GM12878 (cell line): ENCODE data around the gene GPC5. TPM values are rescaled to one million over a fixed set of nuclear protein-coding genes. Genes with fewer than 3 reads are reported as not detected.

ENCODE experiments used
- ATAC-seq: fragments of 200-7000 bp; cut with Tn5 transposase; 3 replicates; pipeline ENCODE4 v1.9.1; 2020; ENCODE audit warnings: mild to moderate bottlenecking, moderate library complexity
- BruUV-seq: library from RNA; stranded (reverse); fragments of 400-500 nt; replicated peaks from 2 replicates; lab custom pipeline; 2021; lab: Mats Ljungman, UMichigan
- CTCF ChIA-PET: fragments of 300-600 bp; sonication (Branson Sonifier 250); formaldehyde crosslinking; extraction: SDS; loops from one replicate; lab custom pipeline; 2021; ENCODE audit warnings: inconsistent platforms; lab: Yijun Ruan, JAX
- POLR2A ChIA-PET: fragments of 350-600 bp; formaldehyde crosslinking; extraction: SDS; loops from one replicate; lab custom pipeline; 2021; ENCODE audit warnings: inconsistent platforms; lab: Charles Lee
- RAD21 ChIA-PET: fragments of 300-600 bp; sonication (Branson Sonifier 250); formaldehyde crosslinking; loops from one replicate; lab custom pipeline; 2023; ENCODE audit warnings: antibody characterized with exemption; ENCODE audit not compliant: unreplicated experiment; lab: Charles Lee
- SMC1A ChIA-PET: fragments of 300-600 bp; sonication (Branson Sonifier 250); formaldehyde crosslinking; loops from one replicate; lab custom pipeline; 2023; ENCODE audit not compliant: unreplicated experiment, uncharacterized antibody; lab: Charles Lee
- DNase-seq: peaks from one replicate; pipeline ENCODE4 v3.0.0-alpha.2; 2011; ENCODE audit warnings: low read depth, low spot score
- FAIRE-seq: peaks from 3 replicates; lab custom pipeline; 2011; peaks lifted over from hg19 to GRCh38; lab: Jason Lieb, UNC
- H2AFZ ChIP-seq: 2 replicates; pipeline ENCODE4 v1.6.0; 2011; ENCODE audit warnings: low read depth, low read length, control low read depth; ENCODE audit not compliant: control insufficient read depth
- H3K27ac ChIP-seq: 2 replicates; pipeline ENCODE4 v1.5.1; 2011; ENCODE audit warnings: control low read depth; ENCODE audit not compliant: control insufficient read depth, insufficient read depth
- H3K27me3 ChIP-seq, 2 experiments: replicated peaks in 1 of 2; 2 replicates each; pipeline versions ENCODE4 v1.6.0 to v1.6.1; 2011; ENCODE audit warnings: low read length in 1 of 2; ENCODE audit not compliant: control insufficient read depth in 2 of 2, insufficient read depth in 2 of 2
- H3K36me3 ChIP-seq, 2 experiments: 2 replicates each; pipeline ENCODE4 v1.5.1; 2011; ENCODE audit warnings: low read length in 1 of 2; ENCODE audit not compliant: control insufficient read depth in 2 of 2, insufficient read depth in 2 of 2
- H3K4me1 ChIP-seq: 2 replicates; pipeline ENCODE4 v1.6.1; 2011; ENCODE audit warnings: mild to moderate bottlenecking, low read length, moderate library complexity, mixed read lengths; ENCODE audit not compliant: control insufficient read depth, insufficient read depth
- H3K4me2 ChIP-seq: 2 replicates; pipeline ENCODE4 v1.6.0; 2011; ENCODE audit warnings: control low read depth; ENCODE audit not compliant: control insufficient read depth, insufficient read depth
- H3K4me3 ChIP-seq: fragments of 200-600 bp; sonication (generic); 2 replicates; pipeline ENCODE4 v1.5.1; 2016
- H3K79me2 ChIP-seq: 2 replicates; pipeline ENCODE4 v1.6.0; 2011; ENCODE audit warnings: low read length; ENCODE audit not compliant: control insufficient read depth, insufficient read depth
- H3K9ac ChIP-seq: 2 replicates; pipeline ENCODE4 v1.8.0; 2011; ENCODE audit warnings: low read length, control low read depth, mixed read lengths; ENCODE audit not compliant: control insufficient read depth, insufficient read depth
- H3K9me3 ChIP-seq: replicated peaks from 3 replicates; pipeline ENCODE4 v1.5.1; 2011; ENCODE audit warnings: mild to moderate bottlenecking, low read length; ENCODE audit not compliant: control insufficient read depth, insufficient read depth
- H4K20me1 ChIP-seq: 2 replicates; pipeline ENCODE4 v1.6.0; 2011; ENCODE audit not compliant: control insufficient read depth, insufficient read depth
- BCL11A ChIP-seq: IDR thresholded peaks from 2 replicates; pipeline ENCODE4 v1.6.1; 2011; ENCODE audit warnings: low read depth, low read length
- CBFB ChIP-seq: IDR thresholded peaks from 2 replicates; pipeline ENCODE4 v1.6.1; 2016; ENCODE audit warnings: antibody characterized with exemption, low read depth
- CHD4 ChIP-seq: fragments of 200-600 bp; sonication (generic); IDR thresholded peaks from 2 replicates; pipeline ENCODE4 v1.6.1; 2016; ENCODE audit warnings: mild to moderate bottlenecking
- CREB1 ChIP-seq: IDR thresholded peaks from 2 replicates; pipeline ENCODE4 v1.6.1; 2012; ENCODE audit warnings: low read depth, mild to moderate bottlenecking, inconsistent platforms
- FOXK2 ChIP-seq: fragments of 450-650 bp; IDR thresholded peaks from 2 replicates; pipeline ENCODE4 v1.6.1; 2017; ENCODE audit warnings: mild to moderate bottlenecking, moderate library complexity
- IRF4 ChIP-seq: IDR thresholded peaks from 2 replicates; pipeline ENCODE4 v1.6.1; 2011; ENCODE audit warnings: low read depth, low read length
- NFYB ChIP-seq: IDR thresholded peaks from 2 replicates; pipeline ENCODE4 v1.6.1; 2011; ENCODE audit warnings: low read depth, mild to moderate bottlenecking, low read length, improper control_type of control experiment, moderate library complexity; ENCODE audit not compliant: insufficient read depth
- NRF1 ChIP-seq: conservative IDR thresholded peaks from 2 replicates; pipeline ENCODE4 v1.6.1; 2011; ENCODE audit warnings: mild to moderate bottlenecking, low read depth, low read length, improper control_type of control experiment
- RAD21 ChIP-seq: IDR thresholded peaks from 2 replicates; pipeline ENCODE4 v1.6.1; 2011; ENCODE audit warnings: mild to moderate bottlenecking, low read depth, low read length, moderate library complexity; ENCODE audit not compliant: insufficient read depth
- RAD51 ChIP-seq: fragments of 450-650 bp; IDR thresholded peaks from 2 replicates; pipeline ENCODE4 v1.6.1; 2016; ENCODE audit warnings: moderate library complexity, mild to moderate bottlenecking, inconsistent platforms
- RELA ChIP-seq: fragments of 450-650 bp; IDR thresholded peaks from 2 replicates; pipeline ENCODE4 v1.8.0; 2014; ENCODE audit warnings: borderline replicate concordance; ENCODE audit not compliant: partially characterized antibody
- RFX5 ChIP-seq: IDR thresholded peaks from 2 replicates; pipeline ENCODE4 v1.6.1; 2011; ENCODE audit warnings: low read depth, low read length, improper control_type of control experiment
- SMC3 ChIP-seq: IDR thresholded peaks from 2 replicates; pipeline ENCODE4 v1.6.1; 2011; ENCODE audit warnings: low read length, improper control_type of control experiment, borderline replicate concordance
- SP1 ChIP-seq: IDR thresholded peaks from one replicate; pipeline ENCODE4 v1.6.1; 2011; ENCODE audit warnings: low read depth, low read length
- SUZ12 ChIP-seq: fragments of 200-600 bp; sonication (generic); IDR thresholded peaks from one replicate; pipeline ENCODE4 v1.6.1; 2018; ENCODE audit warnings: antibody characterized with exemption, mild to moderate bottlenecking; ENCODE audit not compliant: unreplicated experiment
- USF2 ChIP-seq: IDR thresholded peaks from 2 replicates; pipeline ENCODE4 v1.6.1; 2011; ENCODE audit warnings: low read depth, low read length, improper control_type of control experiment, borderline replicate concordance
- YY1 ChIP-seq: IDR thresholded peaks from 2 replicates; pipeline ENCODE4 v1.6.1; 2011; ENCODE audit warnings: low read depth, mild to moderate bottlenecking, low read length
- WGBS: methylation state at CpG from one replicate; pipeline ENCODE4 v1.1.6; 2016; ENCODE audit warnings: low lambda C conversion rate; ENCODE audit not compliant: insufficient replicate concordance, insufficient coverage; ENCODE audit errors: missing lambda C conversion rate; 5-methylcytosine and 5-hydroxymethylcytosine counted together
- in situ Hi-C: fragments of 300-500 bp; cut with MboI; formaldehyde crosslinking; loops from 9 replicates; pipeline ENCODE4 v1.14.3; 2018; ENCODE audit warnings: mixed read lengths
- intact Hi-C: fragments of 100-400 bp; cut with micrococcal nuclease; formaldehyde crosslinking; loops from one replicate; pipeline ENCODE4 v1.14.2; 2022; ENCODE audit not compliant: unreplicated experiment
- polyA plus RNA-seq, 11 experiments: library from polyadenylated mRNA; depleted of rRNA in 4 of 11; unstranded in 6 of 11; stranded (reverse) in 5 of 11; fragments of >200 nt; fragmentation: Nextera tagmentation in 4 of 11; fragmentation: Illumina TruSeq in 1 of 11; extraction: Ambion mirVana in 4 of 11; extraction: Trizol in 1 of 11; gene quantifications; 1 replicate in 1 of 11; 2 replicates in 10 of 11; pipeline versions ENCODE4 v1.2.1 to v1.2.3, GENCODE V29; 2011 to 2016; ENCODE audit warnings: inconsistent platforms in 2 of 11, missing spikeins in 2 of 11, low read depth in 1 of 11
- total RNA-seq, 4 experiments: library from RNA; depleted of rRNA in 3 of 4; stranded (reverse); fragments of >200 nt in 3 of 4; fragmentation: Illumina TruSeq in 1 of 4; extraction: Trizol in 1 of 4; gene quantifications; 2 replicates each; pipeline versions ENCODE4 v1.2.1 to v1.2.3, GENCODE V29; 2013 to 2021
- TF ChIP-seq, protein P1 (sequence below): fragments of 450-650 bp; IDR thresholded peaks from 2 replicates; pipeline ENCODE4 v1.6.1; 2016; ENCODE audit warnings: mild to moderate bottlenecking
- TF ChIP-seq, protein P2 (sequence below): fragments of 150-350 bp; IDR thresholded peaks from 2 replicates; pipeline ENCODE4 v1.6.1; 2016; ENCODE audit warnings: low read depth, low read length

Gene GPC5
- total and polyA plus RNA-seq, 10 of the 15 experiments (the other 5 are each of a cell fraction or from before 2014, with no cell fraction given), result 0.05 to 0.87 (median 0.44) TPM; not detected in 1

- TF ChIP-seq NFYB, result no peak
These were observed 6.8 kb downstream of the GPC5 start (continued) for GRCh38 chr13:91405240-91405639.

- no TSS peak for BruUV-seq
- Histone ChIP-seq H3K4me2 (no peak overlapping the region), H3K27me3 (no peaks in the 10 kb centered on the region), H3K4me3 (no peak overlapping the region), H3K9me3 (no peaks in the 10 kb centered on the region), H3K4me1 (peaks cover 3% of the 10 kb centered on the region; the same call in 1 of the 2 replicates), H3K27ac (no peak overlapping the region), H3K36me3 (no peaks in the 10 kb centered on the region), H3K79me2 (no peaks in the 10 kb centered on the region; the same call in 1 of the 2 replicates), H2AFZ (no peak overlapping the region), H4K20me1 (no peaks in the 10 kb centered on the region), H3K9ac (no peak overlapping the region)
- intact Hi-C loops, result loop anchor here (1.0 to 5.0 kb wide), 4 partner anchors 25 to 272 kb away; no protein-coding TSS in a partner anchor
- ChIA-PET SMC1A (interaction anchor here (0.8 to 6.4 kb wide), 16 partner anchors 15 to 316 kb away, joined by 3 to 73 read pairs (median 4); no protein-coding TSS in a partner anchor), POLR2A (no interaction called here), CTCF (interaction anchor here (0.7 to 5.0 kb wide), 31 partner anchors 11 to 329 kb away, joined by 3 to 111 read pairs (median 4); no protein-coding TSS in a partner anchor), RAD21 (interaction anchor here (0.9 to 4.4 kb wide), 6 partner anchors 18 to 94 kb away, joined by 3 to 33 read pairs (median 7); no protein-coding TSS in a partner anchor)
- 9% methylated on average over 5 of the region's 5 CpGs for WGBS
- DNase-seq (no peak), FAIRE-seq (peak; percentile 78), ATAC-seq (peak; percentile 92)
- in situ Hi-C loops, result no loop called here
- TF ChIP-seq SUZ12 (no peak), NRF1 (no peak), RAD51 (no peak), RFX5 (no peak), RELA (no peak), FOXK2 (no peak), CREB1 (no peak), BCL11A (no peak), SP1 (no peak), USF2 (no peak), CBFB (no peak), RAD21 (peak; percentile 77), SMC3 (peak; percentile 75; the same call in 1 of the 2 replicates), IRF4 (peak; percentile 35; the same call in 1 of the 2 replicates), YY1 (no peak), CHD4 (no peak)
- TF ChIP-seq, protein P1, sequence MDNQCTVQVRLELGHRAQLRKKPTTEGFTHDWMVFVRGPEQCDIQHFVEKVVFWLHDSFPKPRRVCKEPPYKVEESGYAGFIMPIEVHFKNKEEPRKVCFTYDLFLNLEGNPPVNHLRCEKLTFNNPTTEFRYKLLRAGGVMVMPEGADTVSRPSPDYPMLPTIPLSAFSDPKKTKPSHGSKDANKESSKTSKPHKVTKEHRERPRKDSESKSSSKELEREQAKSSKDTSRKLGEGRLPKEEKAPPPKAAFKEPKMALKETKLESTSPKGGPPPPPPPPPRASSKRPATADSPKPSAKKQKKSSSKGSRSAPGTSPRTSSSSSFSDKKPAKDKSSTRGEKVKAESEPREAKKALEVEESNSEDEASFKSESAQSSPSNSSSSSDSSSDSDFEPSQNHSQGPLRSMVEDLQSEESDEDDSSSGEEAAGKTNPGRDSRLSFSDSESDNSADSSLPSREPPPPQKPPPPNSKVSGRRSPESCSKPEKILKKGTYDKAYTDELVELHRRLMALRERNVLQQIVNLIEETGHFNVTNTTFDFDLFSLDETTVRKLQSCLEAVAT, result no peak
- TF ChIP-seq, protein P2, sequence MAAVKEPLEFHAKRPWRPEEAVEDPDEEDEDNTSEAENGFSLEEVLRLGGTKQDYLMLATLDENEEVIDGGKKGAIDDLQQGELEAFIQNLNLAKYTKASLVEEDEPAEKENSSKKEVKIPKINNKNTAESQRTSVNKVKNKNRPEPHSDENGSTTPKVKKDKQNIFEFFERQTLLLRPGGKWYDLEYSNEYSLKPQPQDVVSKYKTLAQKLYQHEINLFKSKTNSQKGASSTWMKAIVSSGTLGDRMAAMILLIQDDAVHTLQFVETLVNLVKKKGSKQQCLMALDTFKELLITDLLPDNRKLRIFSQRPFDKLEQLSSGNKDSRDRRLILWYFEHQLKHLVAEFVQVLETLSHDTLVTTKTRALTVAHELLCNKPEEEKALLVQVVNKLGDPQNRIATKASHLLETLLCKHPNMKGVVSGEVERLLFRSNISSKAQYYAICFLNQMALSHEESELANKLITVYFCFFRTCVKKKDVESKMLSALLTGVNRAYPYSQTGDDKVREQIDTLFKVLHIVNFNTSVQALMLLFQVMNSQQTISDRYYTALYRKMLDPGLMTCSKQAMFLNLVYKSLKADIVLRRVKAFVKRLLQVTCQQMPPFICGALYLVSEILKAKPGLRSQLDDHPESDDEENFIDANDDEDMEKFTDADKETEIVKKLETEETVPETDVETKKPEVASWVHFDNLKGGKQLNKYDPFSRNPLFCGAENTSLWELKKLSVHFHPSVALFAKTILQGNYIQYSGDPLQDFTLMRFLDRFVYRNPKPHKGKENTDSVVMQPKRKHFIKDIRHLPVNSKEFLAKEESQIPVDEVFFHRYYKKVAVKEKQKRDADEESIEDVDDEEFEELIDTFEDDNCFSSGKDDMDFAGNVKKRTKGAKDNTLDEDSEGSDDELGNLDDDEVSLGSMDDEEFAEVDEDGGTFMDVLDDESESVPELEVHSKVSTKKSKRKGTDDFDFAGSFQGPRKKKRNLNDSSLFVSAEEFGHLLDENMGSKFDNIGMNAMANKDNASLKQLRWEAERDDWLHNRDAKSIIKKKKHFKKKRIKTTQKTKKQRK, result no peak
These were observed 8.2 kb downstream of the GPC5 start for GRCh38 chr13:91406619-91407018.
